ENCODE data around the gene SLC7A6. TPM values are rescaled to one million over a fixed set of nuclear protein-coding genes. Genes with fewer than 3 reads are reported as not detected.

The SLC7A6 gene
- total and polyA plus RNA-seq, 10 of the 15 experiments (the other 5 are each of a cell fraction or from before 2014, with no cell fraction given): 8.2 to 60.4 (median 28.6) TPM

DNA sequence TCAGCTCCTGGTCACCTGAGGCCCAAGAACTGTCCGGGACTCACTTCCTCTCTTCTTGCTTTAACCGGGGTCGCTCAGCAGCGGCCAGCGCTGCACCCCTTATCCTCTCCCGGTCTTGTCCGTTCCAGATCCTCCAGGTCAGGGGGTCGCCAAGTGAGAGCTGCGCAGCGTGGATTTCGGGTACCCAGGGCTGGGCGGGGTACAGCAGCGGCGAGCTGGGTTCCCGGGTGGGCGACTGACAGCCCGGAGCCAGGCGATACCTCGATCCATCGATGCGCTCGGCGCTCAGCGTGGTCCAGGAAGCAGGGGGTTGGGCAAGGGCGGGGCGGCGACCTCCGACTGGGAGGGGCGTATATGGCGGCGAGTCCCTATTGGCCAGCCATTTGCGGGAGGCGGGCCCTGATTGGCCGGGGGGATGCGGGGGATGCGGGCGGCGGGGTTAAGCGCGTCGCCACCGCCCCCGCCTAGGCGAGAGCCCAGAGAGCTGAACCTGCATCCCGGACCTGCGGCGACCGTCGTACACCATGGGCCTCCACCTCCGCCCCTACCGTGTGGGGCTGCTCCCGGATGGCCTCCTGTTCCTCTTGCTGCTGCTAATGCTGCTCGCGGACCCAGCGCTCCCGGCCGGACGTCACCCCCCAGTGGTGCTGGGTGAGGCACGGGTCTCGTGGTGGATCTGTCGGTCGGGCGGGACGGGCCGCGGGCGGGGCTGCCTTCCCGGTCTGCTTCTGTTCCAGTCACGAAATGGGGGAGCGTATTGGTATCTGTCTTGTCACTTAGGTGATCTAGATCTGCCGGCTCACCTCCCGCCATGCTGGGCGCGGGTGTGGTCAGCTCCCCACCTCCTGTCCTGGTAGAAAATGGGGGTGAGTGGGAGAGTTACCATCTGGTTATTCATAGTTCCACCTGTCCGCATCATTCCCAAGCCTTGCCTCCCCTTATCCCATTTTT, 19.1 kb upstream of the SLC7A6 start, which contains the start of gene PLA2G15 (continued):
- TF ChIP-seq, protein P1, sequence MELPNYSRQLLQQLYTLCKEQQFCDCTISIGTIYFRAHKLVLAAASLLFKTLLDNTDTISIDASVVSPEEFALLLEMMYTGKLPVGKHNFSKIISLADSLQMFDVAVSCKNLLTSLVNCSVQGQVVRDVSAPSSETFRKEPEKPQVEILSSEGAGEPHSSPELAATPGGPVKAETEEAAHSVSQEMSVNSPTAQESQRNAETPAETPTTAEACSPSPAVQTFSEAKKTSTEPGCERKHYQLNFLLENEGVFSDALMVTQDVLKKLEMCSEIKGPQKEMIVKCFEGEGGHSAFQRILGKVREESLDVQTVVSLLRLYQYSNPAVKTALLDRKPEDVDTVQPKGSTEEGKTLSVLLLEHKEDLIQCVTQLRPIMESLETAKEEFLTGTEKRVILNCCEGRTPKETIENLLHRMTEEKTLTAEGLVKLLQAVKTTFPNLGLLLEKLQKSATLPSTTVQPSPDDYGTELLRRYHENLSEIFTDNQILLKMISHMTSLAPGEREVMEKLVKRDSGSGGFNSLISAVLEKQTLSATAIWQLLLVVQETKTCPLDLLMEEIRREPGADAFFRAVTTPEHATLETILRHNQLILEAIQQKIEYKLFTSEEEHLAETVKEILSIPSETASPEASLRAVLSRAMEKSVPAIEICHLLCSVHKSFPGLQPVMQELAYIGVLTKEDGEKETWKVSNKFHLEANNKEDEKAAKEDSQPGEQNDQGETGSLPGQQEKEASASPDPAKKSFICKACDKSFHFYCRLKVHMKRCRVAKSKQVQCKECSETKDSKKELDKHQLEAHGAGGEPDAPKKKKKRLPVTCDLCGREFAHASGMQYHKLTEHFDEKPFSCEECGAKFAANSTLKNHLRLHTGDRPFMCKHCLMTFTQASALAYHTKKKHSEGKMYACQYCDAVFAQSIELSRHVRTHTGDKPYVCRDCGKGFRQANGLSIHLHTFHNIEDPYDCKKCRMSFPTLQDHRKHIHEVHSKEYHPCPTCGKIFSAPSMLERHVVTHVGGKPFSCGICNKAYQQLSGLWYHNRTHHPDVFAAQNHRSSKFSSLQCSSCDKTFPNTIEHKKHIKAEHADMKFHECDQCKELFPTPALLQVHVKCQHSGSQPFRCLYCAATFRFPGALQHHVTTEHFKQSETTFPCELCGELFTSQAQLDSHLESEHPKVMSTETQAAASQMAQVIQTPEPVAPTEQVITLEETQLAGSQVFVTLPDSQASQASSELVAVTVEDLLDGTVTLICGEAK (IDR thresholded peaks at IDR 0.05; ENCODE audit: borderline replicate concordance): peak; percentile 34; the same call in 1 of the 2 replicates
- peak; percentile 100 for TF ChIP-seq MLLT1 (IDR thresholded peaks at IDR 0.05)
- TF ChIP-seq ZNF24 (IDR thresholded peaks at IDR 0.05): peak; percentile 34; the same call in 1 of the 2 replicates
- TF ChIP-seq YBX1 (IDR thresholded peaks at IDR 0.05): no peak
- TF ChIP-seq, protein P2, sequence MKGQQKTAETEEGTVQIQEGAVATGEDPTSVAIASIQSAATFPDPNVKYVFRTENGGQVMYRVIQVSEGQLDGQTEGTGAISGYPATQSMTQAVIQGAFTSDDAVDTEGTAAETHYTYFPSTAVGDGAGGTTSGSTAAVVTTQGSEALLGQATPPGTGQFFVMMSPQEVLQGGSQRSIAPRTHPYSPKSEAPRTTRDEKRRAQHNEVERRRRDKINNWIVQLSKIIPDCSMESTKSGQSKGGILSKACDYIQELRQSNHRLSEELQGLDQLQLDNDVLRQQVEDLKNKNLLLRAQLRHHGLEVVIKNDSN (IDR thresholded peaks at IDR 0.05; ENCODE audit: borderline replicate concordance, extremely low read length, insufficient read depth, low read depth, low read length): peak; percentile 2
- TF ChIP-seq MAX (IDR thresholded peaks at IDR 0.05; ENCODE audit: low read depth, low read length): peak; percentile 77; the same call in 1 of the 2 replicates
- peak; percentile 76; the same call in 1 of the 2 replicates for TF ChIP-seq NBN (IDR thresholded peaks at IDR 0.05)
- TF ChIP-seq CEBPZ (IDR thresholded peaks at IDR 0.05; ENCODE audit: low read depth, low read length): no peak
- 0 out of 3 replicates have a peak, but pooled peaks have one; percentile 6 for TF ChIP-seq POU2F2 (IDR thresholded peaks at IDR 0.05; ENCODE audit: borderline replicate concordance, low read depth, low read length)
- TF ChIP-seq SPI1 (IDR thresholded peaks at IDR 0.05; ENCODE audit: borderline replicate concordance, insufficient read depth, low read depth, low read length): peak; percentile 69
- TF ChIP-seq EP300 (IDR thresholded peaks at IDR 0.05; ENCODE audit: borderline replicate concordance in 1 of 2, control insufficient read depth in 1 of 2, low read depth in 2 of 2, low read length in 2 of 2): 0 out of 4 replicates have a peak, but pooled peaks of 1 of the 2 experiments have one; percentile 22
- TF ChIP-seq NFYA (IDR thresholded peaks at IDR 0.05; ENCODE audit: borderline replicate concordance, low read depth, low read length): peak; percentile 12; the same call in 1 of the 2 replicates
- no peak for TF ChIP-seq EED (IDR thresholded peaks at IDR 0.05; ENCODE audit: low read depth)
- TF ChIP-seq IRF3 (IDR thresholded peaks at IDR 0.05): 0 out of 2 replicates have a peak, but pooled peaks have one; percentile 8
- peak; percentile 68 for TF ChIP-seq NR2C1 (IDR thresholded peaks at IDR 0.05)

All from GM12878 (cell line).